ENCODE measurements around the gene MIS18A. TPM values are rescaled to one million over a fixed set of nuclear protein-coding genes. Genes with fewer than 3 reads are reported as not detected.

Gene MIS18A
- total and polyA plus RNA-seq, 2 experiments from 2014 or later: 6.7 to 12.6 TPM

- H3K9me2 ChIP-seq (ENCODE audit: insufficient read depth): no peaks in the 10 kb centered on the region
- no peak overlapping the region for H3K4me3 ChIP-seq
- no peak overlapping the region for H3K4me2 ChIP-seq (ENCODE audit: unreplicated experiment)
- no peak for DNase-seq
- 96 to 98% methylated on average over 7 of the region's 7 CpGs for WGBS, 2 experiments (ENCODE audit: low coverage in 1 of 2, low lambda C conversion rate in 2 of 2, missing lambda C conversion rate in 2 of 2)
- no peak overlapping the region for H3K9ac ChIP-seq
- H3K27me3 ChIP-seq (replicated peaks; ENCODE audit: insufficient read depth): no peaks in the 10 kb centered on the region
- H3K9me3 ChIP-seq (ENCODE audit: low read depth): no peaks in the 10 kb centered on the region
- TF ChIP-seq EZH2phosphoT487 (IDR thresholded peaks at IDR 0.05; ENCODE audit: insufficient read depth, low read depth): no peak
- 0 out of 2 replicates have a peak, but pooled peaks cover 5% of the 10 kb centered on the region for H3K36me3 ChIP-seq (ENCODE audit: low read depth)
- no peaks in the 10 kb centered on the region for H3F3A ChIP-seq (ENCODE audit: insufficient read depth)
- H3K4me1 ChIP-seq (ENCODE audit: insufficient read depth): no peaks in the 10 kb centered on the region
- no peak overlapping the region for H3K27ac ChIP-seq
- H3K79me2 ChIP-seq (ENCODE audit: insufficient read depth): no peaks in the 10 kb centered on the region
- in situ Hi-C loops (cut with MboI): no loop called here
- no peak overlapping the region for H2AFZ ChIP-seq
- H4K20me1 ChIP-seq (ENCODE audit: insufficient read depth): no peaks in the 10 kb centered on the region
Measured at GRCh38 chr21:32304998-32305397, 26.1 kb upstream of the MIS18A start.

- Histone ChIP-seq H3K4me2 (ENCODE audit: unreplicated experiment) (no peak overlapping the region), H2AFZ (no peak overlapping the region), H3K4me1 (ENCODE audit: insufficient read depth) (no peaks in the 10 kb centered on the region), H3F3A (ENCODE audit: insufficient read depth) (no peaks in the 10 kb centered on the region), H3K27me3 (replicated peaks; ENCODE audit: insufficient read depth) (no peaks in the 10 kb centered on the region), H3K36me3 (ENCODE audit: low read depth) (0 out of 2 replicates have a peak, but pooled peaks cover 5% of the 10 kb centered on the region), H3K4me3 (no peak overlapping the region), H3K27ac (no peak overlapping the region), H3K9me2 (ENCODE audit: insufficient read depth) (no peaks in the 10 kb centered on the region), H3K9ac (no peak overlapping the region), H3K79me2 (ENCODE audit: insufficient read depth) (no peaks in the 10 kb centered on the region), H4K20me1 (ENCODE audit: insufficient read depth) (no peaks in the 10 kb centered on the region), H3K9me3 (ENCODE audit: low read depth) (no peaks in the 10 kb centered on the region)
- 93 to 100% methylated on average over 1 of the region's 1 CpG for WGBS, 2 experiments (ENCODE audit: low coverage in 1 of 2, low lambda C conversion rate in 2 of 2, missing lambda C conversion rate in 2 of 2)
- in situ Hi-C loops (cut with MboI): no loop called here
- TF ChIP-seq EZH2phosphoT487 (IDR thresholded peaks at IDR 0.05; ENCODE audit: insufficient read depth, low read depth) (no peak), EZH2 (IDR thresholded peaks at IDR 0.05; ENCODE audit: insufficient read depth, poor library complexity, severe bottlenecking) (no peak)
- DNase-seq: no peak
Measured at GRCh38 chr21:32303385-32303784, 24.5 kb upstream of the MIS18A start.

GRCh38 chr21:32302560-32302959 is 23.7 kb upstream of the MIS18A start:
- H3K4me3 ChIP-seq: no peak overlapping the region
- H2AFZ ChIP-seq: no peak overlapping the region
- H3K79me2 ChIP-seq (ENCODE audit: insufficient read depth): no peaks in the 10 kb centered on the region
- in situ Hi-C loops (cut with MboI): no loop called here
- DNase-seq: no peak
- H3K4me1 ChIP-seq (ENCODE audit: insufficient read depth): no peaks in the 10 kb centered on the region
- 95 to 96% methylated on average over 6 of the region's 6 CpGs for WGBS, 2 experiments (ENCODE audit: low coverage in 1 of 2, low lambda C conversion rate in 2 of 2, missing lambda C conversion rate in 2 of 2)
- no peak overlapping the region for H3K9ac ChIP-seq
- H3F3A ChIP-seq (ENCODE audit: insufficient read depth): no peaks in the 10 kb centered on the region
- H3K27ac ChIP-seq: no peak overlapping the region
- H4K20me1 ChIP-seq (ENCODE audit: insufficient read depth): no peaks in the 10 kb centered on the region
- H3K36me3 ChIP-seq (ENCODE audit: low read depth): 0 out of 2 replicates have a peak, but pooled peaks cover 5% of the 10 kb centered on the region
- H3K4me2 ChIP-seq (ENCODE audit: unreplicated experiment): no peak overlapping the region
- no peaks in the 10 kb centered on the region for H3K9me2 ChIP-seq (ENCODE audit: insufficient read depth)
- no peaks in the 10 kb centered on the region for H3K27me3 ChIP-seq (replicated peaks; ENCODE audit: insufficient read depth)
- TF ChIP-seq EZH2 (IDR thresholded peaks at IDR 0.05; ENCODE audit: insufficient read depth, poor library complexity, severe bottlenecking) (no peak), EZH2phosphoT487 (IDR thresholded peaks at IDR 0.05; ENCODE audit: insufficient read depth, low read depth) (no peak)
- no peaks in the 10 kb centered on the region for H3K9me3 ChIP-seq (ENCODE audit: low read depth)

- Histone ChIP-seq H3K9me3 (ENCODE audit: low read depth) (no peaks in the 10 kb centered on the region), H3K9ac (no peak overlapping the region), H4K20me1 (ENCODE audit: insufficient read depth) (no peaks in the 10 kb centered on the region), H3K4me3 (no peak overlapping the region), H3K9me2 (ENCODE audit: insufficient read depth) (no peaks in the 10 kb centered on the region), H3K4me2 (ENCODE audit: unreplicated experiment) (no peak overlapping the region), H3F3A (ENCODE audit: insufficient read depth) (no peaks in the 10 kb centered on the region), H3K79me2 (ENCODE audit: insufficient read depth) (no peaks in the 10 kb centered on the region), H3K27ac (no peak overlapping the region), H3K4me1 (ENCODE audit: insufficient read depth) (no peaks in the 10 kb centered on the region), H3K27me3 (replicated peaks; ENCODE audit: insufficient read depth) (no peaks in the 10 kb centered on the region), H2AFZ (no peak overlapping the region), H3K36me3 (ENCODE audit: low read depth) (0 out of 2 replicates have a peak, but pooled peaks cover under 1% of the 10 kb centered on the region)
- in situ Hi-C loops (cut with MboI): no loop called here
- WGBS, 2 experiments (ENCODE audit: low coverage in 1 of 2, low lambda C conversion rate in 2 of 2, missing lambda C conversion rate in 2 of 2): 76 to 82% methylated on average over 2 of the region's 2 CpGs
- TF ChIP-seq EZH2phosphoT487 (IDR thresholded peaks at IDR 0.05; ENCODE audit: insufficient read depth, low read depth) (no peak), EZH2 (IDR thresholded peaks at IDR 0.05; ENCODE audit: insufficient read depth, poor library complexity, severe bottlenecking) (no peak)
- DNase-seq: no peak
Measured at GRCh38 chr21:32301596-32301995, 22.7 kb upstream of the MIS18A start.

- Histone ChIP-seq H3K27ac (no peak overlapping the region), H3K9ac (no peak overlapping the region), H3K27me3 (replicated peaks; ENCODE audit: insufficient read depth) (no peaks in the 10 kb centered on the region), H3K36me3 (ENCODE audit: low read depth) (no peaks in the 10 kb centered on the region), H3K4me2 (ENCODE audit: unreplicated experiment) (no peak overlapping the region), H2AFZ (no peak overlapping the region), H3K9me2 (ENCODE audit: insufficient read depth) (no peaks in the 10 kb centered on the region), H4K20me1 (ENCODE audit: insufficient read depth) (no peaks in the 10 kb centered on the region), H3F3A (ENCODE audit: insufficient read depth) (no peaks in the 10 kb centered on the region), H3K4me1 (ENCODE audit: insufficient read depth) (no peaks in the 10 kb centered on the region), H3K79me2 (ENCODE audit: insufficient read depth) (no peaks in the 10 kb centered on the region), H3K4me3 (no peak overlapping the region), H3K9me3 (ENCODE audit: low read depth) (no peaks in the 10 kb centered on the region)
- in situ Hi-C loops (cut with MboI): no loop called here
- TF ChIP-seq EZH2 (IDR thresholded peaks at IDR 0.05; ENCODE audit: insufficient read depth, poor library complexity, severe bottlenecking) (no peak), EZH2phosphoT487 (IDR thresholded peaks at IDR 0.05; ENCODE audit: insufficient read depth, low read depth) (no peak)
- 94 to 96% methylated on average over 41 of the region's 41 CpGs for WGBS, 2 experiments (ENCODE audit: low coverage in 1 of 2, low lambda C conversion rate in 2 of 2, missing lambda C conversion rate in 2 of 2)
- DNase-seq: no peak
Measured at GRCh38 chr21:32300117-32300681, 21.4 kb upstream of the MIS18A start.

All from GM23248 (cell line).